NCI-H2171 treated with DMSO at 0.1 percent for 48 hours (cell line): ENCODE data around the gene DTX4.
"Not testable (repeated sequence)": the region's sequence is repeated elsewhere in the genome, so short reads cannot be mapped to it uniquely, and the experiment has no call there.

Source experiments
- DNase-seq: peaks from one replicate; lab custom pipeline; 2025; lab: John Stamatoyannopoulos, UW

Gene DTX4

DNA sequence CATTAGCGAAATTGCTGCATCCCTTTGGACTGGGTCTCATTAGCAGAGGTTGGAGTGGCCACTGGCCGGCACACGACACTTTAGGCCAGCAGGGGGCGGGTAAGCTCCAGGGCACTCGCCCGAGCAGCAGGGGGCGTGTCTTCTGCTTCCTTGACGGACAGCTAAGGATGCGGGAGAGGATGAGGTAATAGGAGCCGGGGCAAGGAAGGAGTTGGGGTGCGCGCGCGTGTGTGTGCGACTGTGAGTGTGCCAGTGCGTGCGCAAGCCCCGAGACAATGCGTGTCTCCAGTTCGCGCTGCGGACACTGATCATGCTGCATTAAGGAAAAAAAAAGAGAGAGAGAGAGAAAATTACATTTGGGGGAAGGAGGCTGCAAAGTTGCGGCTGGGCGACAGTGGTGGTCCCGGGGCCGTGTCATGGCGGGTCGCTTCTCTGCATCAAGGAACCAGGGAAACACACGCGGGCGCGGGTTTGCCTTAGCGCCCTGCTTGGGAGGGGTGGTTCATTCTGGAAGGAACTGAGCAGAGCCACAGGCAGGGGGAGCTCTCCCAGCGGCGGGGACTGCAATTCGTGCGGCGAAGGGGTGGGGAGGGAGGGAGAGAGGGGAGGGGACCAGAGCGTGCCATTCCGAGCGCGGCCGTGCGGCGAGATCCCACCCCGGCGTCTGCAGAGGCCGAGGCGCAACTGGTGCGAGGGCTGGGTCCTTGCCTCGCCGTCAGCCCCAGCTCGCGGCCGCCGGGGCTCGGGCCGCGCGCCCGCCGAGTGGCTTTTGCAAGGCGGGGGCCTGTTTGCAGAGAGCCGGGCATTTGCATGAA lies at the start of gene DTX4:
DTX4 (plus strand) TSS at position 625 of the 815 bp plus-strand sequence. CDS start 464 bp downstream, outside the sequence.
- DNase-seq = peak; percentile 63

DNA sequence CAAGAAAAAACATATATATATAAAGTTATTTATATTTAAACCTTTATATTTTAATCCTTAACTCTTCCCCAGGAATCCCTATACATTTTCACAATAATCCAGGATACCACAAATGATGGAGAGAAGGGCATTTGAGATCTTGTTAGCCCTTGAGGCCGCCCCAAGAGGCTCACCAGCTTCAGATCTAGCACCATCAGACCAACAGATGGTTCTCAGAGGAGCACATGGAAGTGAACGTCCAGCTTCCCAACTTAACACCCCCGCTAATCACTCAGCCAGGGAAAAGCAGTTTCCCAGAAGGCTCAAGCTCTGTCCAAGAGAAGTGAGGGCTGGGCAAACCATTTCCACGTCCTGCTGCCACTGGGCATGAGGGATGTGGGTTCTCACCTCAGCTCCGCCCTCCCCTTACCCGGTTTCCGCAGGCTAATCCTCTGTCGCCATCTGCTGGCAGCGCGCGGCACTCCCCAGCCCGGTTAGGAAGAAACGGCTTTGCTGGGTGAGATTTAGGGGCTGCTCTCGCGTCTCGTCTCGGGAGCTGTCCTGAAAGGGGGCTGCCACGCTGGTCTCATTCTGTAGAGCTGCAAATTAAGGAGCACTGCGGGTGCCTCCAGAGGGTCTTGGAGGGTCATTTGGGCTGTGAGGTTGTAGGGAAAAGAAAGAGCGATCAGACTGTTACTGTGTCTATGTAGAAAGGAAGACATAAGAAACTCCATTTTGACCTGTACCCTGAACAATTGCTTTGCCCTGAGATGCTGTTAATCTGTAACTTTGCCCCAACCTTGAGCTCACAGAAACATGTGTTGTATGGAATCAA lies 36.1 kb upstream of the DTX4 start:
- DNase-seq = peak; percentile 16

DNA sequence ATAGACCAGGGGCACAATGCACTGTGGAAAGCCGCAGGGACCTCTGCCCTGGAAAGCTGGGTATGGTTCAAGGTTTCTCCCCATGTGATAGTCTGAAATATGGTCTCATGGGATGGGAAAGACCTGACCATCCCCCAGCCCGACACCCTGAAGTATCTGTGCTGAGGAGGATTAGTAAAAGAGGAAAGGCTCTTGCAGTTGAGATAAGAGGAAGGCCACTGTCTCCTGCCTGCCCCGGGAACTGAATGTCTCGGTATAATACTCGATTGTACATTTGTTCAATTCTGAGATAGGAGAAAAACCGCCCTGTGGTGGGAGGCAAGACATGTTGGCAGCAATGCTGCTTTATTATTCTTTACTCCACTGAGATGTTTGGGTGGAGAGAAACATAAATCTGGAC lies 35.4 kb upstream of the DTX4 start:
- not testable (repeated sequence) for DNase-seq

DNA sequence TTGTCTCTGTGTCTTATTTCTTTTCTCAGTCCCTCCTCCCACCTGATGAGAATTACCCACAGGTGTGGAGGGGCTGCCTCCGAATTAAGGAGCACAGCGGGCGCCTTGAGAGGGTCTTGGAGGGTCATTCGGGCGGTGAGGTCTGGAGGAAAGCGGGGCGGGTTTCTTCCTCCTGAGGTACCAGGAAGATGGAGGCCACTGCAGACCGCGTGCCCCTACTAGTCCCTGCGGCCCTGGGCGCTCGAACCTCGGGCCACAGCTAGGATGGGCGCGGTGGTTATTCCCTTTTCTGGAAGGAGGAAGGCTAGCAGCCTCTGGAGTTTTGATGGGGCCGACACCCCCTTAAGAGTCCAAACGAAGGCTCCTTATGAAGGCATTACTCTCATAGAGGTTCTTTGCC lies 34.7 kb upstream of the DTX4 start:
- no peak for DNase-seq

DNA sequence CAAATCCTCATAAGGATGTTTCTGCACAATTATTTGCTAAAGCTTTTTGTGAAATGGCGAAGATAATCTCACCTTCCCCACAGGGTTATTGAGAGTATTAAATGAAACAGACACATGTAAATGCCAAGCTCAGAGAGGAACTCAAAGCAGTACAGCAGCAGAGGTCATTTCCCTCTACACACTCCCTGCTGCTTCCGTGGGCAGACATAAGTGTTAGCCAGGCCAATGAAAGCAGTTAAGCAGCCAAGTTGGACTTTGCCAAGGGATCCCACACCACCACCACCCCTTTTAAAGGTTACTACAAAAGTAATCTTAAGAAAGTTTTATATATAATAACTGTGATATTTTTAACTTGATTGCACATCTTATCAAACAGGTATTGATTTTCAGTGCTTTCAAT lies 33.3 kb upstream of the DTX4 start:
- DNase-seq = no peak

DNA sequence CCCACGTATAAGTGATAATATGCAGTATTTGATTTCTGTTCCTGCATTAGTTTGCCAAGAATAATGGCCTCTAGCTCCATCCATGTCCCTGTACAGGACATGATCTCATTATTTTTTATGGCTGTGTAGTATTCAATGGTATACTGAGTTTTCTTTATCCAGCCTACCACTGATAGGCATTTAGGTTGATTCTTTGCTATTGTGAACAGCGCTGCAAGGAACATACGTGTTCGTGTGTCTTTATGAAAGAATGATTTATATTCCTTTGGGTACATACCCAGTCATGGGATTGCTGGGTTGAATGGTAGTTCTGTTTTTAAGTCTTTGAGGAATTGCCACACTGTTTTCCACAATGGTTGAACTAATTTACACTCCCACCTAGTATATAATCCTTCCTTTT lies 30.7 kb upstream of the DTX4 start:
- DNase-seq = no peak

DNA sequence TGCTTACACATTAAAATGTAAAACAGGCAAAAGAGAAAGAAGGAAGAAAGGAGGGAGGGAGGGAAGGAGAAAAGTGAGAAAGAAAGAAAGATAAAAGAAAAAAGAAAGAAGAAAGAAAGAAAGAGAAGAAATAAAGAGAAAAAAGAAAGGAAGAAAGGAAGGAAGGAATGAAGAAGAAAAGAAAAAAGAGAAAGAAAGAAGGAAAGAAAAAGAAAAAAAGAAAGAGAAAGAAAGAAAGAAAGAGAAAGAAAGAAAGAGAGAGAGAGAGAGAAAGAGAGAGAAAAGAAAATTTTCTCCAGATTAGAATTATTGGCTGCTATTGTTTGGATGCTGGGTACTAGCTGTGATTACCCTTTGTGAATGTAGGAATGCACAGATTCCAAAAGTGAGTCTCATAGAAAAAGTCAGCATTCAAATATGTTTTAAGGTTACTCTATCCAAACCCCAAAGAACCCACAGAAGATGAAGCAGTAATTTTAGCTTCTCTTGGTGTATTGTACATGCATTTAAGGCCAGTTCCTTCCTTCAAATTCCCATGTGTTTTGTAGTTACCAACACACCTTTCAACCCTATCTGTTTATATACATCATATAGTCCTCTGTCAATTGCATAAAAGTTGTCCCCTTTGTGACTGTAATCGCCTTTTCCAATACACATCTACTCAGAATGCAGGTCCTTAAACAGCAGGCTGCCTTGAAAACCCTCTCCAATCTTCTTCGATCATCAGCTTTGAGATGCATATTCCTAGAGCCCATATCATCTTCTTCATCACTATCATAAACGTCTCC lies 30.1 kb upstream of the DTX4 start:
- no peak for DNase-seq

DNA sequence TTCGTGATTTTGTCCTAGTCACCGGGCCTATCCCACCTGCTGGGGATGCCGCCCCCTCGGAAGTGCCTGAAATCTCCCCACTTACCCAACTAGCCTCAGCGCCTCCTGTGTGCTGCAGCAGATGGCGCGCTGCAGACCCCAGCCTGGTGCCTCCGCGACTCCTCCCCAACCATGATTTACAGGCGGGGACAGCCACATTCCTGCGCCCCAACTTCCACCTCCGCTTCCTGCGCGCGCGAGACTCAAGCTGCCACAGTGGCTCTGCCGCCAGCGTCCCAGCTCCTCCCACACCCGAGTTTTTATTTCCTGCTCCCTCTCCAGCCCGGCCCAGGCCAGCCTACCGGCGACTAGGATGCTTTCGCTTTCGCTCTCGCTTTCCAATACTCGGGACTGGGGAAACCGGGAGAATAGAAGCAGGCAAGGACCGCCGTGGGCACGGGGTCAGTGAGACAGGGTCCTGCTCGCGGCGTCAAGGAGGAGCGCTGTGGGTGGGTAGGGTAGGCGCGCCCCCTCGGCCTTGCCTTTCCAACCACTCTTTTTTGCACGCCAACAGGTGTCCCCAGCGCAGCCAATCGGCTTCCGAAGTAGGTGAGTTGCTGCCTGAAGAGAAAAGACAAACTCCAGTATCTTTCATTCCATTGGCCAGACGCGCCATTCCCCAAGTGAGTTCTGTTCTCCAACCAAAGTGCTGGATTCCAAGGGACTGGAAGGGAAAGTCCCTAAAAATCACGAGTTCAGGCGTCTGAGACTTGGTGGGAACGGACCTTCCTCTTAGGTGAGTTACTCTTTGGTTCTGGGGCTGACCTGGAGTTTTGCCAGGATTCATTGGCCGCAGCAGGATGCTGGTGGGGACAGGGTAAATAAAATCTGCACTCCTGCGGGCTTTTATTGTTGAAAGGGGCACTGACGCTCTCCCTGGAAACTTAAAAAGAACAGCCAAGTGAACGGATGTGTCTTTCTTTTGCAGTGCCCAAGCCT lies 29.1 kb upstream of the DTX4 start, which contains the start of gene FAM111A:
FAM111A (plus strand) TSS at position 327 of the 978 bp plus-strand sequence. CDS start 6,017 bp downstream, outside the sequence.
- DNase-seq = no peak

DNA sequence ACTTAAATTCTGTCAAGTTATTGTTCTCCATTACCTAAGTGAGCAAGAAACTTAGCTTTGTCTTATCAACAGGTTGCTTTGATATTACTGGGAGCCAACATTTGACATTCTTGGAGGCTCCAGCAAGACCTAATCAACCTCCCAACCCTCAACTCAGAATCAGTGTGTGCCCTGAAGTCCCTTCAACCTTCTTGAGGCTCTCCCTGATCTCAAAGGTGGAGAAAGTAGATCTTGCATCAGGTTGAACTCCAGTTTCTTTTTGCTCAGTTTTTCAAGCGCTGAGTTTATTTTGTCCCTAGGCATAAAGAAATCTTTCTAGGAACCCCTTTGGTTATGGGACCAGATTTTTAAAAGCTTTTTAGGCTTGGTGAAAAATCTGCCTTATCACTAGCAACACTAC lies 27.8 kb upstream of the DTX4 start:
- DNase-seq = no peak

DNA sequence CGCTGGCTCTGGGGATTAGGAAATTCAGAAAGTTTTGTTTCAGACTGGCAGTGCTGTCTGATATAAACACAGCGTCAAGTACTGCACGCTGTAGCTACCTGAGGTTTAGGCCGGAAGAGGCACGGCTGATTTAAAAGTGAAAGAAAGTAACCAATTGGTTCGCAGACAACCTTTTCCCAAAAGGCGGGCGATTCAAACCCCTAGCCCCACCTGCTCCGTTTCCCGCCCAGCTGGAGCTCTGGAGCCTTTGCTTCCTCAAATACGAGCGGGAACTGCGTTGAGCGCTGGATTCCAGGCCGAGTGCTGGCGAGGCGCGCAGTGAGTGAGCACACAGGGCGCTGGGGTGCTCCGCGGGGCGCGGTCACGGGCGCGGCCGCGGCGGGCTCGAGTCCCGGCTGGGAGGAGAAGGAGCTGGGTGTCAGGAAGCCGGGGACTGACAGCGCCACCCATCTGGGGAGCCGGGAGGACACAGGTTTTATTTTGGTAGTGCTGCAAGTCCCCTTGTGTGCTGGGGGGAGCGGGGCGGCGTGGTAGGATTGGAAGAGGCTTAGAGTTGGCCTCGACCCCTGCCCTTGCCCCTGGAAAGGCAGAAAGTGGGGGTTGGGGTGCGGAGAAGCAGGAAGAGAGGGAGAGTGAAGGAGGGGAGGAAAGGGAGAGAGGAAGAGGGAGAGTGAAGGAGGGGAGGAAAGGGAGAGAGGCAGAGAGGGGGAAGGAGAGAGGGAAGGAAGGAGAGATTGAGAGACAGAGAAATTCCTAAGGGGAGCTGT lies 27.2 kb upstream of the DTX4 start:
- DNase-seq = no peak

DNA sequence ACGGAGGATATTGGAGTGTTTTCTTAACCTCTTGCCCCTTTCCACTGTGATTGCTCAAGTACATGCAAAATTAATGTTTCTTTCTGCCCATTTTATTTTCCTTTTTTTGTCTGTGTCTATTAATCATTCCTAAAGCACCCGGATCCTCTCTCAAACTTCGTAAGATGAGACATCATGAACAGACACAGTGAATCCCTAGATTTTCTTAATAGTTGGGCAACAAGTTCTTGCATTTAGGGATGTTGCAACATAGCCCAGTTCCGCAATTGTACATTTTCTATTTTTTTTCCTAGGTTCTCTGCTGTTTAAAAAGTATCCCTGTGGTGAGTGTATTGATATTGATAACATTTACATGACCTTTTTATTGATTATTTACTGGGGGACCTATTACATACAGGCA lies 26.4 kb upstream of the DTX4 start:
- DNase-seq = no peak

DNA sequence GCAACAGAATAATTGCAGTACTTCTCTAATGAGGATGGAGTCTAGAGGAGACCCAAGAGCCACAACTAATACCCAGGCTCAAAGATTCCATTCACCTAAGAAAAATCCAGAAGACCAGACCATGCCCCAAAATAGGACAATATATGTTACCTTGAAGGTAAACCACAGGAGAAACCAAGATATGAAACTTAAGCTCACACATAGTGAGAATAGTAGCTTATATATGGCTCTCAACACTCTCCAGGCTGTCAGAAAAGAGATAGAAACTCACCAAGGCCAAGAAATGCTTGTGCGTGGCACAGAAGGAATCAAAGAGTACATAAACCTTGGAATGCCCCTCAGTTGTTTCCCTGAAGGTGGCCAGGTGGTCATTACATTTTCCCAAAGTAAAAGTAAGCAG lies 20.2 kb upstream of the DTX4 start:
- DNase-seq = no peak

DNA sequence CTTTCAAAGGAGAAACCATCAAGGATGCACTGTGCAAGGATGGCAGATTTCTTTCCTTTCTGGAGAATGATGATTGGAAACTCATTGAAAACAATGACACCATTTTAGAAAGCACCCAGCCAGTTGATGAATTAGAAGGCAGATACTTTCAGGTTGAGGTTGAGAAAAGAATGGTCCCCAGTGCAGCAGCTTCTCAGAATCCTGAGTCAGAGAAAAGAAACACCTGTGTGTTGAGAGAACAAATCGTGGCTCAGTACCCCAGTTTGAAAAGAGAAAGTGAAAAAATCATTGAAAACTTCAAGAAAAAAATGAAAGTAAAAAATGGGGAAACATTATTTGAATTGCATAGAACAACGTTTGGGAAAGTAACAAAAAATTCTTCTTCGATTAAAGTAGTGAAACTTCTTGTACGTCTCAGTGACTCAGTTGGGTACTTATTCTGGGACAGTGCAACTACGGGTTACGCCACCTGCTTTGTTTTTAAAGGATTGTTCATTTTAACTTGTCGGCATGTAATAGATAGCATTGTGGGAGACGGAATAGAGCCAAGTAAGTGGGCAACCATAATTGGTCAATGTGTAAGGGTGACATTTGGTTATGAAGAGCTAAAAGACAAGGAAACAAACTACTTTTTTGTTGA lies 19.5 kb upstream of the DTX4 start:
- no peak for DNase-seq

DNA sequence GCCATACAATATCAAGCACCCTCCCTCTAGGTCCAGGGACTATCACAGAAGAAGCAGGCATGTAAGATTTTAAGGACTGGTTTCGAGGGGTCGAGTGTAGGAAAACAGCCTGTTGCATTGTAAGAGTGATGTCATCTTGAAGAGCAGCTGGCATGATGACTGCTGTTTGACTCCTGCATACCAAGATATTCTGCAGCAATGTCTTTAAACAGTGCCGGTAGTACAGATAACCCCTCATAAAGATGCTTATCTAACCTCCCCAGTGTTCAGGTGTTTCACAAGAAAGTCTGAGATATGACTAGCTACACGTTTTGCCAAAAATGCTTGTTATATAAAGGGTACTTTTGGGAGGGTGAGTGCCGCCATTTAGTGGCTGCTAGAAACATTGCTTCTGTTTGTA lies 17.3 kb upstream of the DTX4 start:
- DNase-seq = no peak

DNA sequence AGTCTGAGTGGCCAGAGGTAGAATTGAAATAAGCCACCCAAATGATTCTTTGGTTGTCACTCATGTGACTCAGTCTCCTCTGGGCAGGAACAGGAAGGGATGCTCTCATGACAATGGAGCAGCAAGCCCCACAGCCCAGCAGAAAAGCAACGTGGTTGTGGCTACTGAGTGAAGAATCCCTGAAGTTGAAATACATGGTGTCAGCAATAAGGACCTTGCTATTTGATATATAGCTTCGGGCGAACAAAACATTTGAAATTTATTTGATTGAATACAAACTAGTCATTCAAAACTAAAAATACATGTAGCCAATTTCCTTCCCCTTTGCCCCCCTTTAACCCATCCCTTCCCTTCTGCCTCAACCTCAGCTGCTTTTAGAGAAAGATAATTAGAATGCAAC lies 14.5 kb upstream of the DTX4 start:
- no peak for DNase-seq

DNA sequence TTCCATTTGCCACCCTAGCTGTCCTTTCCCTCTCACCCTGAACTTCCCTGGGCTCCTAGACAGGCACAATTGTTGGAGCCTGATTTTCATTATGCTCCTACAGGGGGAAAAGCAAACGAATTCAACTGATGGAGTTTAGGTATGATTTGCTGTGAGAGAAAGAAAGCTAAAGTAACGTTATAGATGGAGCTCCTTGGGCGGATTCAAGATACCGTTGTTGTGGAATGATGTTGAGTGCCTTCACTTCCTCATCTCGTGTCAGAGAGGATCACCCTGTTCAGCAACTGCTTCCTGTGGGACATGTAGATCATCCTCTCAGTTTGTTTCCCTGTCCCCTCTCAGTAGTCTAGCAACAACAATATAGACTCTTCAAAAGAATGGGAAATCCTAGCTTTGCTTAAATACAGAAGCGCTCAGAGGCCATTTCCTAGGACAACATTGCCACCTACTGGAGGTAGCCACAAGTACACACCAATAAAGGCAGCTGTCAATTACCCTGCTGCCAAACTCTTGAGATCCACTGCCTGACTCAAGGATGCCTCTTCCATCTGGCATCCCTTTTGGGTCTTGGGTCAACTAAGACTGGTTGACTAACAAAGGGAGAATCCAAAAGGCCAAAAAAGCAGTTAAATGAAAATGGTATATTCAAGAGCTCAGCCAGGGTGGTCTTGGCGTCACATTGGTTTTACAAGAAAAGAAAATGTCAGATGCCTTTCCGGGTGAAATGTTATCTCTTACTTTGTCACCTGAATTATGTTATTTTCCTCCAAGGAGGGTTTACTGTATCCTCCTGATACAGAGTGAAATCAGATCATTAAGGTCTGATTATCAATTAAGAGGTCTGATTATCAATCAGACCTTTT lies 13.5 kb upstream of the DTX4 start:
- DNase-seq = peak; percentile 18

DNA sequence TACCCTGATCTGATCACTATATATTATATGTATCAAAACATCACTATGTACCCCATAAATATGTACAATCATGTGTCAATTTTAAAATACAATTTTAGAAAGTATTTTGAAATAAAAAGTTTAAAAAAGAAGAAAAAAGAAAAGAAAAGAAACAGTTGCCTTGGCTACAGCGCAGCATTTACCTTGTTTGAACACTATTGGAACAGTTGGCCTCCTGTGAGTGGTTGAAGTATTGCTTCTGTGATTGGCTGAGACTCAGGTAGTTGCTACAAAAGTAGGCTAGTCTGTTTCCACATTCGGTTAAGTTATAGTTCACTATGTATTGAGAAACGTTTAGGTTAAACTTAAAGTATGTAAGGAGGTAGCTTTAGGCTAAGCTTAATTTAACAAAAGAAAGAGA lies 7.9 kb upstream of the DTX4 start:
- no peak for DNase-seq

DNA sequence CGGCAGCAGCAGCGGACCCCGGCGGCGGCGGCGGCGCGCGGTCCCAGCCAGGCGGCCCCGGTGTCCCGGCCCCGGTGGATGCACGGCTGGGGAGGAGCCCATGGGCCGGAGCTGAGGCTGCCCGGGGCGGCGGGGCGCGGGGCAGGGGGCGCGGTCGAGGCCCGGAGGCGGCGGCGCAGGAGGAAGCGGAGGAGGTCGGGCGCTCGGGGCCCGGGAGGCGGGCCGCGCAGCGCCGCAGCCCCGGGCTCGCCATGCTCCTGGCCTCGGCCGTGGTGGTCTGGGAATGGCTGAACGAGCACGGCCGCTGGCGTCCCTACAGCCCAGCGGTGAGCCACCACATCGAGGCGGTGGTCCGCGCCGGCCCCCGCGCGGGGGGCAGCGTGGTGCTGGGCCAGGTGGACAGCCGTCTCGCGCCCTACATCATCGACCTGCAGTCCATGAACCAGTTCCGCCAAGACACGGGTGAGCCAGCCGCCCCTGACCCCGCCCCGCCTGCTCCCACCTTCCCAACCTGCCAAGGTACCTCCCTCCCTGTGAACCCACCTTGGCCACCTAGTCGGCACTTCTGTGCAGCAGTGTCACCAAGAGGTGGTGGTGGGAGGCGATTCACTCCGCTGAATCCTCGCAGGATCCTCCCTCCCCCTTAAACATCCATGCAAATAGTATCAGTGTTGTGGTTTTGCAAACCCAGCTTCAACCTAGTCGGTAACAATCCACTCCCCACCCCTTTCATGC lies 580 bp downstream of the DTX4 start:
- DNase-seq = no peak
